HG02885 (cell line): ENCODE data around the gene ASB6.

Experiments used
- ATAC-seq: cut with Tn5 transposase; IDR thresholded peaks from one replicate; pipeline ENCODE4 v1.9.1; 2021; ENCODE audit warnings: mild to moderate bottlenecking; ENCODE audit not compliant: unreplicated experiment, poor library complexity

The ASB6 gene

DNA sequence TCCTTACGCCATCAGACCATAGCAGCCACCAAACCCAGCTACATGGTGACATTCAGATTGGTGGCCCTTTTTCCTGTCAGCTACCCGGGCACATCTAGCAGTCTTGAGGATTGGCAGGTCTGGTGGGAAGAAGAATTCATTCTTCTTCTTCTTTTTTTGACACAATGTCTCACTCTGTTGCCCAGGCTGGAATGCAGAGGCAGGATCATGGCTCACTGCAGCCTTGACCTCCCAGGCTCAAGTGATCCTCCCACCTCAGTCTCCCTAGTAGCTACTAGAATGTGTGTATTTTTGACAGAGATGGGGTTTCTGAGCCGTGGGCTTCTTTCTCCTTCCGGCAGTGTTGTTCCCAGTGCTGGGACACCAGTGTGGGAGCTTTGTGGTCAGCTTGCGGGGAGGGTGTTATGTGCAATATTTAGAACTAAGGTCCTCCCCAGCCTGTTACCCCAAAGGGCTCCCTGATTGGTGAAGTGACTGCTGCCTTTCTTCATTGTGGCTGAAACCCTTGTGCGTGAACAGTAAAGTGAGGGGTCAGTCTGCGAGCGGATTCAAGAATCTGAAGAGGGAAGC lies 12.6 kb downstream of the ASB6 start:
- ATAC-seq, result no peak

DNA sequence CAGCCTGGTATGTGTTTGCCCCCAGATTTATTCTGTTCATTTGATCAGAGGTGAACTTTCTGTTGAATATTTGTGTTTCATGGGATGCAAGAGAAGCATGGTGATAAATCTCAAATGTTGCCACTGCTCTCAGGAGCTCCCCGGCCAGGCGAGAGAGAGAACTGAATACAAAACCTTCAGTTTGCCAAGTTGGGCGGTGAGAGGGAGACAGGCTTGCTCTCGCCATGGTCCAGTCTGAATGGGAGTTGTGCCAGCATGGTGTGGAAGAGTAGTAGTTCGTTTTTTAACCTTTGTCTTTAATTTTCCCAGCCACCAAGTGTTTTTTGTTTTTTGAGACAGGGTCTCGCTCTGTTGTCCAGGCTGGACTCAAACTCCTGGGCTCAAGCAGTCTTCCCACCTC lies 13.2 kb downstream of the ASB6 start:
- ATAC-seq, result no peak

DNA sequence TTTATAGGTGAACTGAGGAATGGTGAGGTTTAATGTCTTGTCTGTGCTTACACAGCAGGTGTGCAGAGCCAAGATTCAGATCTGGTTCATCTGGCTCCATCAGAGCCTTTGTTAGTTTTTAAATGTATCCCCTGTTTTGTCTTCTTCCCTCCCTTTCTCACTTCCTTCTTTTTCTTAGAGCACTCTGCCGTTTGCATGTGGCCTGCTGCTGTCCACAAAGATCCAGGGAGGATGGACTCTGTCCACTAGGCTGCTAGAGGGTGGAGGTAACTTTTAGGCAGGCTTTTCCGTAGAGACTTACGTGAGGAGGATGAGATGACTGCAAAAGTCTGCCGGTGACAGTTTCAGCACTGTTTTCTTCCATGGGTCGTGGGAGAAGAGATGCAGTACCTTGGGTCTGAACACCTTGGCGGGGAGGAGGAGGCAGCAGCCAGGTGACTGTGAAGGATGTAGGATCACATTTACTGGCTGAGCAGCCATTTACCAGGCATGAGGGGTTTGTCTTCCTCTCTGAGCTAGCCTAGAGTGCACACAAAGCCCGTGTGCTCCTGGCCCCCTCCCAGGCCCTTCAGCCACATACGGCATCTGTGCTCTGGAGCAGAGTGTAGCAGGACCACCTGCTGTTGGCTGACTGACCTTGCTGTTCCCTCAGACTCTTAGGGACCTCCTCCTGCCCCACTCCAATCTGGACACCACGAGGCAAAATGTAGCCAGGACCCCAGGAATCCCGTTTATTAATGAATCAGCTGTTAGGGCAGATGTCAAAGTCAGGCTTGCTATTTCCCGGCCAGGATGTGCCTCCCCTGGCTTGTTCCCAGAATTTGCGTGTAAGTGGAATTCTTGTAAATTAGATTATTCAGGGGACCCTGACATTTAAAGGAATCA lies 14.2 kb downstream of the ASB6 start:
- ATAC-seq, result no peak

DNA sequence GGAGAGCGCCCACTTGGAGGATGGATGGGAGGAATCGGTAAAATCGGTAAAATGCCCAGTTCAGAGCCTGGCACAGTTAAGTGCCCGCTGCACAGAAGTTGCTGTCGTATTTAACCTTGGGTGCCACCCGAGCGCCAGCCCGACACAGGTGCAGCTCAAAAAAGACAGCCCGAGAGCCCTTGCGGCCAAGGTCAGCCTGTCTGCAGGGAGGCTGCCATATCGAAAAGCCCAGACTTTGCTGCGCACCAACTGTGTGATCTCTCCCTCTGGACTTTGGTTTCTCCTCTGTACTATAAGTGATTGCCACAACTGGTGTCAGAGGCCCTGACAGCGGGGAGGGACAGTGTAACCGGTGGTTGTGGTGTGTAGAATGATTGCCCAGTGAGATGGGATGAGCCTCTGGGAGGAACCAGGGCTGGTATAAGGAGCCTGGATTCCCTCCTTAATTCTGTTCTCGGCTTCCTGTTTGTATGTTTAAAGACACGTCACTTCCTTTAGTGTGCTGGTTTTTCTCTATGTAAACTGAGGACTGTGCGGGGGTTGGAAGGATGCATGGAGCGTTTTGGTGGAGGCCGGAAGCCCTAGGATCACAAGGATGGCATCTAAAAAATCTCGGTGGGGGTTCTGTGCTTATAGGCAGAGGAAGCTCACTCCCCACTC lies 15.2 kb downstream of the ASB6 start:
- ATAC-seq, result peak; percentile 30

GRCh38 chr9:129626079-129626624 lies 15.8 kb downstream of the ASB6 start, which contains the start of gene NTMT1:
Gene NTMT1, plus strand, starts transcription at chr9:129626163. Its CDS starts 6,541 bp downstream, at chr9:129632704.
- peak; percentile 83 for ATAC-seq

GRCh38 chr9:129624947-129625346 lies 17.0 kb downstream of the ASB6 start:
- ATAC-seq, result no peak

- no peak for ATAC-seq
Observed at GRCh38 chr9:129624168-129624759, 17.7 kb downstream of the ASB6 start.

GRCh38 chr9:129623331-129623730 lies 18.6 kb downstream of the ASB6 start:
- ATAC-seq, result no peak

DNA sequence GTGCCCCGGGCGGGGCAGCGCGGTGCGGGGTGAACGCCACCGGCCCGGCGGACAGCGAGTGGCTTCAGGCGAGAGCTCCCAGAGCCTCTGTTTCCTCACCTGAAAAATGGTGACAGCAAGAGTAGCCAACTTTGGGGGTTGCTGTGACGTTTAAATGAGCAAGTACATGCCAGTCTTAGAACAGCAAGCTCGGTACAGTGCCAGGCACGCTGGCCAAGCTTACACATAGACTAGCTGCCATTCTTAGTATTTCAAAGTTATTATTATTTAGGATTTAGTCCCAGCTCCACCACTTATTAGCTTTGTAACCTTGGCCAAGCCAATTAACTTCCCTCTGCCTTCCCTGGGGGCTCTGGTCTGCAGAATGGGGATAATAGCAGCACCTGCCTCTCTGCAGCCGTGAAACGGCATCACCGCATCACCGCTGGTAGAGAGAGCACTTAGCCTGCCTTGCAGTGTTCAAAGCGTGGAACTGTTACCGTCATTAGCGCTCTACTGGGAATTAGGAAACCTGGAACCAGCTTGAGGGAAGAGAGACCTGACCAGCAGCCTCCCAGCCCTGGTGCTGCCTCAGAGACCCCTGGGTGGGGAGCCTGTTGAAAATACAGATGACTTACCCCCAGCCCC lies 21.2 kb downstream of the ASB6 start, which contains the start of gene C9orf50:
C9orf50 (minus strand) TSS at position 433 of the 627 bp plus-strand sequence. CDS start 527 bp downstream, outside the sequence.
- no peak for ATAC-seq

DNA sequence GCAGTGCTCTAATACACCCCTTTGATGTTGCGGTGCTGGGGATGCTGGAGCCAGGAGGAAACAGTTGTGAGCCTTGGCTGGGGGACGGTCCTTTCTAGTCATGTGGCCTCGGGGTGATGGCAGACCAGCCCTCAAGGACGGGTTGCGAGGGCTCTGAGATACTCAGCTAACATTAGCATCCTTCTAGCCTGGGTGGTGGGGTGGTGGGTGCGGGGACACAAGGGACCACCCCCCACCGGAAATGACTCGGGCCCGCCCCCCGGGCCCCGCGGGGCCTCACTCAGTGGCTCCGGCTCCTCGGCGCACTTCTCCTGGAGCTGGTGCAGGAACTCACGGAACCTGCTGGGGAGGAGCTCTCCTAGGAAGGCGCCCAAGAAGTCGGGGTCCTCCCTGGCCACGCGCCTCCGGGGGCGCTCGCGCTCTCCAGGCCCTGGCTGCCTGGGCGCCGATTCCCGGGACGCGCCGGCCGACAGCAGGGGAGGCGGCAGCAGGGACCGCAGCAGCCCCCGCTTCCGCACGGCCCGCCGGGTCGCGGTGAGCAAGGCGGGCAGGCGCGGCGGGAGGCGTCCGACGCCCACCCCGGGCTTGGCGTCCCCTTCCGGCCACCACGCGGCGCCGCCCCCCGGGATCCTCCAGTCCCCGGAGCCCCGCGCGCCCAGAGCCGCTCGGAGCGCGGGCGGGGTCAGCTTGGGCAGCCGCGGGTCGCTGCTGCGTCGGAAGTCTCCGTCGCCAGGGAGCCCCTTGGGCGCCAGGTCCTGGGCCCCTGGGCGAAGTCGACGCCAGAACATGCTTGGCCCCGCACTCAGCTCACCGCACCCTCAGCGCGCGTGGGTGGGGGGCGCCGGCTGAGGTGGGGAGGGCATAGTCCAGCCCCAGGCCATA lies 21.9 kb downstream of the ASB6 start:
- ATAC-seq, result no peak

- ATAC-seq, result no peak
Observed at GRCh38 chr9:129617167-129617566, 24.8 kb downstream of the ASB6 start.

DNA sequence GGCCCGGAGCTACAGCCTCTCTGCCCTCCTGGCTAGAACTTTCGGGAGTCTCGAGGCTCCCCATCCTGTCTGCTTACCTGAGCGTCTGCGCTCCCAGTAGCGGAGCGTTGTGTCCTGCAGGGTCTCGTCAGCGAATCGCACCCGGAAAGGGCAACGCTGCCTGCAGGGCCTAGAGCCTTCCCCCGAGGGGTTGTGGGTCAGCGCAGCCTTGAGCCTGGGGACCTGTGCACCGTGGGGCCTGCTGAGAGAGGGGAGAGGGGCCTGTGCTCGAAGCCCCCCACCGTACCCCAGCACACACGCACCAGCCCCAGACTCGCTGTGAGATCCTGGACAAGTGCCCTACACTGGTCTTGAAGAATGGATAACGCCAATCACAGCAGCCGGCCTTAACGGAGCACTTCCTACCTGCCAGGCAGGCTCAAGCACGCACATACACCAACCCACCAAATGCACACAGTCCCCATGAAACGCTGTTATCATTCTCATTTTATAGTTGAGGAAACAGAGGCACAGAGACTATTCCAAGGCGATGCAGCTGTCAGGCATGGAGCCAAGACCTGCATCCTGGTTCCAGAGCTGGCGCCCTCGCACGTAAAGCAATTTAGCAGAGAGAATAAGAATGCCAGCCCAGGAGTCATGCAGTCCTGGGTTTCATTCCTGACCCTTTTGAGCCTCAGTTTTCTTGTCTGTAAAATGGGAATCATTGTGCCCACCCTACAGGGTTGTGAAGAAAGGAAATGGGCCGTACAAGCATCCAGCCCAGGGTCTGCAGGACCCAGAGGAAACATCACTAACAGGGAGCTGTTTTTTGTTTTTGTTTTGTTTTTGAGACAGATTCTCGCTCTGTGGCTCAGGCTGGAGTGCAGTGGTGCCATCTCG lies 26.3 kb downstream of the ASB6 start:
- no peak for ATAC-seq

DNA sequence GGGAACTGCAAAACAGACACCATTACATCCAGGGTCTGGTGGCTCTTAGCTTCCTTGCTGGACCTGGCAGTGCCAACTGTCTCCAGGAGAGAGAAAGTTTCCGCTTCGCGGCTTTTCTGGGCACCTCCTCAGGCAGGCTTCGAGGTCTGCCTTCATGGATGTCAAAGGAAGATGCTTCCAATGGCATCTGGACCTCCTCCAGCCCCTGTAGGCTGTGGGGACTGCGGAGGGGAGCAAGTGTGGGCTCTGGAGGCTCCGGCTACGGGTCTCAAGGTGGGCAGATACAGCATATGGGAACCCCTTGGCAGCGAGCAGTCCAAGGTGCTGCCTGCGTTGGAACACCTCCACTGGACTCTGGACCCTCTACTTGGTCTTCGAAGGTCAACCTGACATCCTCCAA lies 27.0 kb downstream of the ASB6 start:
- ATAC-seq, result no peak

- ATAC-seq, result no peak
Observed at GRCh38 chr9:129613520-129614175, 28.3 kb downstream of the ASB6 start.

DNA sequence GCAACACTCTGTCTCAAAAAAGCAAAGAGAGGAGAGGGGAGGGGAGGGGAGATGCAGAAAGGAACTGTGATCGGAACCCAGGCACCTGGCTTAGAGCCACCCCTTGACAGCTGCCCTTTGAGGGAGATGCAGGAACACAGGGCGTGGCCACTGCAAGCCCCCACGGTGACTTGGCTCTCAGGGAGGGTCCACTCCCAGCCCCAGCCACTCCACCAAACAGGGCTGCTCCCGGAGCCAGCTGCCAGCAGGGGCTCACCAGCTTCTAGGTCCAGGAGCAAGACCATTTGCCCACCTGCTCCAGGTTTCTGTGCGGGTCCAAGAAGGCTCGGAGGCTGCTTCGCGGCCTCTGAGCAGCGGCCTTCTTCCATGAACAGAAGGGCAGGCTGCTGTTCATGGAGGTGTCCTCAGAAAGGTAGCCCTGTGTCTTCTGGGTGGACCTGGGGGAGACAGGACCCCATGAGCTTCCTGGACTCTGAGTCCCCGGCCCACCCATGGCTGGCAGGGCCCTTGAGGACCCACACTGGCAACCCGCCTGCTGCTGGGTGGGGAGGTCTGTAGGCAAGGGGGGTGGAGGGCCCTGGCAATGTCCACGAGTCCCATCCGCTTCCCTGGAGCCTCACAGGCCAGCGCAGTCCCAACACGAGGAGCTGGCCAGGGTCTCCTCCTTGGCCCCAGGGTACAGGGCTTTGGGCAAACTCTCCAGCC lies 29.0 kb downstream of the ASB6 start:
- ATAC-seq, result no peak

GRCh38 chr9:129612123-129612522 lies 29.8 kb downstream of the ASB6 start:
- no peak for ATAC-seq

DNA sequence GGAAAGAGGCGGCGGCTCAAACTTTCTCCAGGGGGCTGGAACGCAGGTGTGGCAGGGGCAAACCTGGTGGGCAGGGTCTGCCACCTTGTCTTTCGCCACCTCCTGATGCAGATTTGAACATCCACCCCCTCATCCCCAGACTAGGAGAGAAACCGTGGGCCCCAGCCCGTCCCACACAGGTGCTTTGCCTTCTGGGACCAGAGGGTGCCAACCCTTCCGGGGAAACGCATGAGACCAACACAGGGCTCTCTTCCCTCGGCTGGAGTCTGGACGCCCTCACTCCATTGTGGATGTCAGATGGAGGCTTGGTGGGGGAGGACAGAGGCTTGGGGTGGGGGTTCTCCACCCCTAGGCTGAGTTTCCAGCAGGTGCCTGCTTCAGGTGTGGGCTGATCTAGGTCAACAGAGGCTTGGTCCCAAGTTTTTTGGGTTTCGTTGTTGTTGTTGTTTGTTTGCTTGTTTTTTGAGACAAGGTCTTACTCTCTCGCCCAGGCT lies 30.6 kb downstream of the ASB6 start:
- ATAC-seq, result no peak
